T-helper 1 cell treated with Interleukin-12 subunit alpha and Interleukin-12 subunit beta and Interleukin-4 antibody, amounts not matched to agents 30 ng/mL and 1 ng/mL, for 36 hours (primary cell): ENCODE data around the gene CCSAP. TPM values are rescaled to one million over a fixed set of nuclear protein-coding genes. Genes with fewer than 3 reads are reported as not detected.
"Not testable (repeated sequence)": the region's sequence is repeated elsewhere in the genome, so short reads cannot be mapped to it uniquely, and the experiment has no call there.

ENCODE experiments used
- intact Hi-C: fragments of 100-400 bp; cut with micrococcal nuclease; formaldehyde crosslinking; loops from one replicate; pipeline ENCODE4 v1.15.1; 2024
- total RNA-seq: library from RNA; stranded (reverse); gene quantifications from 2 replicates; pipeline ENCODE4 v1.2.3, GENCODE V29; 2022

CCSAP gene
- total RNA-seq, 1 donor from 2014 or later = 8.4 TPM

DNA sequence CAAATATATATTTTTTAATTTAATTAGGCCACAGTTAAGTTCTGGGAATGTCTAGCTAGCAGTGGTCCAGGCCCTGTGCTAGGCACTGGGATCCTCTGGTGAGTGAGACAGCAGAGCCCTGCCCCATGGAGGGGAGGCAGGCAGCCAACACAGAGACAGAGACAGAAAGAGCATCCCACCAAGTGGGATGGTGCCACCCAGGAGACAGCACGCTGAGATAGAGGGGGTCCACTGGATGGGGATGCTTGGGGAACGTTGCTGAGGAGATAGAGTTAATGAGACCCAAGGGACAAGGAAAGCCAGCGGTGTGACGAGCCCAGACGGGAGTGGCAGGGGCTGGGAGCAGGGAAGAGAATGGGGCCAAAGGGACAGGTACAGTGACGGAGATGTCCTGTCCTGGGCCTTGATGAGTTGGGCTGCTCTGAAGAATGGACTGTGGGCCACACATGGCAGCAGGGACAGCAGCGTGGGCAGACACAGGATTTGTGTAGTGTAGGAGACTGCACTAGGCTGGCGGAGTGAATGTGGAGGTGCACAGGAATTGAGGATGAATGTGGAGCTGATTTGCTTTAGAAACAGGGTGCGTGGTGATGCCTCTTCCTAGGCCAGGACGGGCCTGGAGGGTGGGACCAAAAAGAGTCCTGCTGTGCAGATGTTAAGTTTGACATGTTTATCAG lies 49.2 kb downstream of the CCSAP start:
- intact Hi-C loops = no loop called here

DNA sequence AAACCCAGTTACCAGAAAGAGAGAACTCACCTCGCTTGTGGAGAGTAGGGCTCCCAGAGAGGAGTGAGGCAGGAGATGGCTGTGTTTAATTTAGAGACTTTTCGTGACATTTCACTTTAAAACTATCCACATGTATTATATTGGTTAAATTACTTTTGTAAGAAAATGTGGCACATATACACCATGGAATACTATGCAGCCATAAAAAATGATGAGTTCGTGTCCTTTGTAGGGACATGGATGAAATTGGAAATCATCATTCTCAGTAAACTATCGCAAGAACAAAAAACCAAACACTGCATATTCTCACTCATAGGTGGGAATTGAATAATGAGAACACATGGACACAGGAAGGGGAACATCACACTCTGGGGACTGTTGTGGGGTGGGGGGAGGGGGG lies 51.2 kb downstream of the CCSAP start:
- intact Hi-C loops = not testable (repeated sequence)

DNA sequence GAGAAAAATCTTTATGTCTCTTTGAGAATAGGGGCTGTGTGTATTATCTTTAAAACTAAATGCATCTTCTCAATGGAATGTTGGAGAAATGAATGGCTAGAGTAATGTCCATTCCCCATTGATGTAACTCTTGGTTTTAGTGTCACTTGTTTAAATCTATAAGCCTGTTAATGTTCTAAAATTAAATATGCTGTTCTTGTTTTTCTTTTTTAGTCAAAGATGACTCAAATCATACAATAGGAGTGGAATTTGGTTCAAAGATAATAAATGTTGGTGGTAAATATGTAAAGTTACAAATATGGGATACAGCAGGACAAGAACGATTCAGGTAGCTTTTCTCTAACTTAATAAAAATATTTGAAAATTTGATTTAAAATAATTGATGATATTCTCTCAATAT lies 54.3 kb downstream of the CCSAP start:
- intact Hi-C loops = no loop called here

- intact Hi-C loops = loop anchor here (2.0 kb wide), 1 partner anchor 18 kb away; no protein-coding TSS in a partner anchor
Observed at GRCh38 chr1:229287267-229287666, 55.6 kb downstream of the CCSAP start.

GRCh38 chr1:229286099-229286766 lies 56.6 kb downstream of the CCSAP start:
- intact Hi-C loops = loop anchor here (1.0 to 2.0 kb wide), 4 partner anchors 15 to 155 kb away; partner anchors contain the start of genes CCSAP and RAB4A

- intact Hi-C loops = no loop called here
Observed at GRCh38 chr1:229285440-229285839, 57.4 kb downstream of the CCSAP start.

DNA sequence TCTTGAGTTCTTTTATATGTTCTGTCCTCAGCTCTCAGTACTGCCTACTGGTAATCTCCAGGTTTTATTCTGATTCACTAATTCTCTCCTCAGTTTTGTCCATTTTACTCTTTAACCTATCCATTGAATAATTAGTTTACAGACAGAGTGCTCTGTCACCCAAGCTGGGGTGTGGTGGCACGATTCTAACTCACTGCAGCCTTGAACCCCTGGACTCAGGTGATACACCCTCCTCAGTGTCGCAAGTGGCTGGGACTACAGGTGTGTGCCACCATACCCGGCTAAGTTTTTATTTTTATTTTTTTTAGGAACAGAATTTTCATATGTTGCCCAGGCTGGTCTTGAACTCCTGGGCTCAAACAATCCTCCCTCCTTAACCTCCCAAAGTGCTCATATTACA lies 58.0 kb downstream of the CCSAP start:
- intact Hi-C loops = no loop called here

GRCh38 chr1:229283183-229283611 lies 59.6 kb downstream of the CCSAP start:
- intact Hi-C loops = no loop called here

DNA sequence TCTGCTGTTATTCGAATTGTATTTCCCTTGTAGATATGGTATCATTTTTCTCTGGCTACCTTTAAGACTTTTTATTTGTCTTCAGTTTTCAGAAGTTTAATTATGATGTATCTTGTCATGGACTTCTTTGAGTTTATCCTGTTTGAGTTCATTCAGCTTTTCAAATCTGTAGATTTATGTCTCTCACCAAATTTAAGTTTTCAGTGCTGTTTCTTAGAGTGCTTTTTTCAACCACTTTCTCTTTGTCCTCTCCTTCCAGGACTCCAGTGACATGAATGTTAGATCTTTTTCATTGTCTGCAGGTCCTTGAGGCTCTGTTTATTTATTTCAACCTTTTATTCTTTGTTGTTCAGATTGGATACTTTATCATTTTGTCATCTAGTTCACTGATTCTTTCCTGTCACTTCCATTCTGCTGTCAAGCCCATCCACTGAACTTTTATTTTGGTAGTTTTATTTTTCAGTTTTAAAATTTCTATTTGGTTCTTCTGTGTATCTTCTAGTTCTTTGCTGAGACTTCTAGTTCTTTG lies 60.5 kb downstream of the CCSAP start:
- intact Hi-C loops = no loop called here

DNA sequence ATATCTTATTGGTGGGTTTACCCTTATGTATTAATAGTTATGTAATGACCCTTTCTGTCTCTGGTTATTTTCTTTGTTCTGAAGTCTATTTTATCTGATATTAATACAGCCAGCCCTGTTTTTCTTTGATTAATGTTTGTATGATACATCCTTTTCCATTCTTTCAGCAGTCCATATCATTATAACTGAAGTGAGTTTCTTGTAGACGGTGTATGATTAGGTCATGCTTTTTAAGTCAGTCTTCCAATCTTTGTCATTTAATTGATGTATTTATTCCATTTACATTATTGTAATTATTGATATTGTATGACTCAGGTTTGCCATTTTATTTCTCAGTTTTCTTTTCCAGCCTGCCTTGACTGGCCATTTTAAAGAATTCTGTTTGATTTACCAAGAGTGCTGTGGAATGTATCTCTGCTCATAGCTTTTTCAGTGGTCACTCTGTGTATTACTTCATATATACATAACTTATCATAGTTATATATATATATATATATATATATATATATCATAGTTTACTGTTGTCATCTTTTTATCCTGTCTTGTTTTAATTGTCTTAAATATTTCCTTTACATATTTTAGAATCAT lies 61.4 kb downstream of the CCSAP start:
- intact Hi-C loops = loop anchor here (1.0 kb wide), 1 partner anchor 8 kb away; no protein-coding TSS in a partner anchor

- intact Hi-C loops = loop anchor here (1.0 kb wide), 1 partner anchor 8 kb away; no protein-coding TSS in a partner anchor
Observed at GRCh38 chr1:229280921-229281320, 61.9 kb downstream of the CCSAP start.

- intact Hi-C loops = no loop called here
Observed at GRCh38 chr1:229280037-229280828, 62.6 kb downstream of the CCSAP start.

- intact Hi-C loops = no loop called here
Observed at GRCh38 chr1:229279242-229279641, 63.6 kb downstream of the CCSAP start.

DNA sequence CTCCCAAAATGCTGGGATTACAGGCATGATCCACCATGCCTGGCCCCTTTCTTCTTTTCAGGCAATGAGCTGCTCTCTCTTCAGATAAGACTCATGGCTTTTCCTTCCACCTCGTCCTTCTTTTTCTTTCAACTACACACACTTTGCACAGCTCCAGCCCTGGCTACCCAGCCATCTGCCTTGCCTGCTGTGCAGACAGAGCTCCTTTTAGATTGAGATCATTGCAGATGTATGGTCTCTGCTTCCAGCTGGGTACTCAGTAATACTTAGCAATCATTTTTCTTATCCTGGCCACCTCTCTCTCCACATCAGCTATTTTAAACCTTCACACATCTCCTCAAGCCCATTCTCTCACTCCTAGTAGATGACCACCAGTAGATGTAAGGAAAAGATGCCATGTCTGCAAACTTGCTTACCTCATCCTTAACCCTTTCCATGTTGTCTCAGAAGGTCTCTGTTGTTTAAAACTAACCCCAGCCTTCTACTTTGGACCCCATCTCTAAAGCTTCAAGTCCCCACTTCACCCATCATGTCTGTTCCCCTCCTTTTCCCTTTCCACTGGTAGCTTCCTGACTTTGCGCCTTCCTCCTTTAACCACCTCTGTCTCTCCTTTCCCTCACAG lies 64.6 kb downstream of the CCSAP start:
- intact Hi-C loops = no loop called here

DNA sequence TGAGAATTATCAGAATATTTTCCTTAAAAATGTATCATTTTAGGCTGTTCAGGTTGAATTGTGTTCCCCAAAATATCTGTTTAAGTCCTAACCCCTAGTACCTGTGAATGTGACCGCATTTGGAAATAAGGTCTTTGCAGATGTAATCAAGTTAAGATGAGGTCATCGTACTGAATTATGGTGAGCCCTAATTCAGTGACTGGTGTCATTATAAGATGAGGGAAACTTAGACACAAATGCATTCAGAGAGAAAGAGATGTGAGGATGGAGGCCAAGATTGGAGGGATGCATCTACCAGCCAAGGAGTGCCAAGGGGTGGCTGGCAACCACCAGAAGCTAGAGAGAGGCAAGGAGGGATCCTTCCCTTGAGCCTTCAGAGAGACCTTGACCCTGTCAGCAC lies 67.8 kb downstream of the CCSAP start:
- intact Hi-C loops = no loop called here

- intact Hi-C loops = loop anchor here (1.0 to 5.0 kb wide), 5 partner anchors 8 to 794 kb away; partner anchors contain the start of genes ABCB10 and GALNT2
Observed at GRCh38 chr1:229273507-229274232, 69.2 kb downstream of the CCSAP start.

DNA sequence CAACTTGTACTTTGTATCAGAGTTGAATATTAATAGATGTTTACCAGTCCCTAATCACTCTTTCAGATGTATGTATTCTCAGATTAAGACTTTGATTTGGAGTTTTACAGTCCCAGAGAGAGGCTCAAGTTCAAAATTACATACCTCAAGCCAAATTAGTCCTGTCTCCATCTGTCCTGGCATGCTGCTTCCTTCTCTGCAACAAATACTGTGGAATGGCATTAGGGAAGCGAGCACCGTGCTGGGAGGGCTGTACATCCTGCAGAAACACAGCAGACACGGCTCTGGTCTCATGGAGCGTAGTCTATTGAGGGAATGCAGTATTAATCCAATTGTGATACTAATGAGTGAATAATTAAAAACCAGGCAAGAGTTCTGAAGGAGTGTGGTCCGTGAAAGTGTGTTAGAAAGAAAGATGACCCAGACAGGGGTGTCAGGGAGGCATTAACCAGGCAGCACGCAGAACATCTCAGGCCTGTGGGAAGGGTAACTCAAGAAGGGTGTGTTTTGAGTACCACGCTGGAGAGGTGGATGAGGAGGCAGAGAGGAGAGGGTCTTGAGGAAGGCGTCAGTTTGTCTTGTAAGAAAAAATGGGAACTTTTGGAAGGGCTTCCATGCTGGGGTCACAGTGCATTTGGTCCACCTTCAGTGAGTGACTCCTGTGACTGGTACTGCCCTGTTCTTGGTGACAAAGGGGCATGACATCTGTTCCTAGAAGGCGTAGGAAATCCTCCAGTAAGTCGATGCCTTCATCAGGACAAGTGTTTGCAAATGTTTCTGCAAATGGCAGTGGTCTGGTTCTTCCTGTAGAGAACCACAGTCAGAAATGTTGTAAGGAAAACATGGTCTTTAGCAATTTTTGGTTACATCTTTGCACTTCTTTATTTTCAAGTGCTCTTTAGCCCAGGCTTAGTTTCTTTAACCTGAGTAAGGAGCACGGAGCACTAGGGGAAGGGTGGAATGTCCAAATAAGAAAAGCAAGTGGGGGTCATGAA lies 70.4 kb downstream of the CCSAP start:
- intact Hi-C loops = loop anchor here (1.0 to 5.0 kb wide), 5 partner anchors 9 to 795 kb away; partner anchors contain the start of genes ABCB10 and GALNT2

GRCh38 chr1:229271448-229272159 lies 71.2 kb downstream of the CCSAP start:
- intact Hi-C loops = loop anchor here (1.0 to 5.0 kb wide), 10 partner anchors 15 to 796 kb away; partner anchors contain the start of genes ABCB10, CCSAP, GALNT2 and NUP133
